ENCODE measurements around the gene DEDD2.
A peak's percentile ranks its signal among the peaks of the same experiment; 100 is the strongest.
"Not testable (repeated sequence)": the region's sequence is repeated elsewhere in the genome, so short reads cannot be mapped to it uniquely, and the experiment has no call there.

Gene DEDD2, protein sequence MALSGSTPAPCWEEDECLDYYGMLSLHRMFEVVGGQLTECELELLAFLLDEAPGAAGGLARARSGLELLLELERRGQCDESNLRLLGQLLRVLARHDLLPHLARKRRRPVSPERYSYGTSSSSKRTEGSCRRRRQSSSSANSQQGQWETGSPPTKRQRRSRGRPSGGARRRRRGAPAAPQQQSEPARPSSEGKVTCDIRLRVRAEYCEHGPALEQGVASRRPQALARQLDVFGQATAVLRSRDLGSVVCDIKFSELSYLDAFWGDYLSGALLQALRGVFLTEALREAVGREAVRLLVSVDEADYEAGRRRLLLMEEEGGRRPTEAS

DNA sequence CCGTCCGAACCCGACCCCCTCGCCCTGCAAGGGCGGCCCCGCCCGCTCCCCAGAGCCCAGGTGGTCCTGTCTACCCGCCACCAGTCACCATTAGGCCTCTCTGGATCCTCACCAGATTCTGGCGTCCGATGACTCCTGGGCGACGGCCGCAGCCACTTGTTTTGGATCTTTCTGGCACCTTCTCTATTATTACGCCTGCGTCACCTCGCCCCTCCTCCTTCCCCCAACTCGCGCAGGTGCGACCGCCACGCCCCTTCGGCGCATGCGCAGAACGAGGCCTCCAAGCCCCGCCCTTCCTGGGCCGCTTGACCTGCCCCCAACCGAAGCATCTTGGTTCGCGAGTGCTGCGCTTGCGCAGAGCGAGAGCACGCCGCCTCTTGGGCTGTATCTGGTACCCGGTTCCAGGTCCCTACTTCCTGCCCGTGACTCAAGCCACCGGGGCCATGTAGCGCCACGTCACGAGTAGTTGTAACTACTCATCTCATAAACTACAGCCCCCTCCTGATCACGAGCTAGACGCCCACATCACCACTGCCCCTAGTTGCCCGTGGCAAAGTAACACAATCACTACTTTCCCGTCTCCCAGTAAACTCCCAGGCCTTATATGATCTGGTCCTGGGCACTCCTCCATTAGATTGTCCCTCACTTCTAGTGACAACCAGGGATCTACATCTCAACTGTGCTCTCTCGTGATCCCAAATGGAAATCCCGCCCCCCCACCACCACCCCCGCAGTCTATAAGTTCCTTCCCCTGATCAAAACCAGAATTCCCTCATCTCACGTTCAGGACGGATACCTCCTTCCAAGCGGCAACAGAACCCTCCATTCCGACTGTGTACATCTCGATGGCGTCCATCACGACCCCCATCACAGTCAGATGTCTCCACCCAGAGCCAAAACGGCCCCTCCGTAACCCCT is at the start of gene DEDD2:
Gene DEDD2 (minus strand): TSS at position 158 of the 918 bp plus-strand sequence. CDS start 670 bp downstream, outside the sequence.
- DNase-seq, result peak; percentile 87

DNA sequence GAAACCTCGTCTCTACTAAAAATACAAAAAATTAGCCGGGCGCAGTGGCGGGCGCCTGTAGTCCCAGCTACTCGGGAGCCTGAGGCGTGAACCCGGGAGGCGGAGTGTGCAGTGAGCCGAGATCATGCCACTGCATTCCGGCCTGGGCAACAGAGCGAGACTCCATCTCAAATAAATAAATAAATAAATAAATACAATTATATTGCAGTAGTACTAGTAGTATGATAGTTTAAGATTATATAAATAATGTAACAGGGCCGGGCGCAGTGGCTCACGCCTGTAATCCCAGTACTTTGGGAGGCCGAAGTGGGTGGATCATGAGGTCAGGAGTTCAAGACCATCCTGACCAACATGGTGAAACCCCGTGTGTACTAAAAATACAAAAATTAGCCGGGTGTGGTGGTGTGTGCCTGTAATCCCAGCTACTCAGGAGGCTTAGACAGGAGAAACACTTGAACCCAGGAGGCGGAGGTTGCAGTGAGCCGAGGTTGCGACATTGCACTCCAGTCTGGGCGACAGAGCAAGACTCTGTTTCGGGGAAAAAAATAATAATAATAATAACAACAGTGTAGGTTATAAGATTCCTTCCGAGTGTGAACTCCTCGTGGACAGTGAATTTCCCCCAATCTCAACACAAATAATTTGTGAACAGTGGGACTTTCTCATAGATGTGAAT is 49.6 kb upstream of the DEDD2 start:
- not testable (repeated sequence) for DNase-seq

DNA sequence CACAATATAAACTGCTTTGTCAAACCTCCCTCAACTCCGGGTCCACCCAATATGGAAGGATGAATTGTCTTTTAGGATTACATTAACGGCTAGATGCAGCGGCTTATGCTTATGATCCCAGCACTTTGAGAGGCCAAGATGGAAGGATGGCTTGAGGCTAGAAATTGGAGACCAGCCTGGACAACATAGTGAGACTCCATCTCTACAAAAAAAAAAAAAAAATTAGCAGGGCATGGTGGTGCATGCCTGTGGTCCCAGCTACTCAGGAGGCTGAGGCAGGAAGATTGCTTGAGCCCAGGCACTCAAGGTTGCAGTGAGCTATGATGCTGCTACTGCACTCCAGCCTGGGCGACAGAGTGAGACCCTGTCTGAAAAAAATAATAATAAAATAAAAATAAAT is 48.6 kb upstream of the DEDD2 start:
- DNase-seq, result not testable (repeated sequence)

DNA sequence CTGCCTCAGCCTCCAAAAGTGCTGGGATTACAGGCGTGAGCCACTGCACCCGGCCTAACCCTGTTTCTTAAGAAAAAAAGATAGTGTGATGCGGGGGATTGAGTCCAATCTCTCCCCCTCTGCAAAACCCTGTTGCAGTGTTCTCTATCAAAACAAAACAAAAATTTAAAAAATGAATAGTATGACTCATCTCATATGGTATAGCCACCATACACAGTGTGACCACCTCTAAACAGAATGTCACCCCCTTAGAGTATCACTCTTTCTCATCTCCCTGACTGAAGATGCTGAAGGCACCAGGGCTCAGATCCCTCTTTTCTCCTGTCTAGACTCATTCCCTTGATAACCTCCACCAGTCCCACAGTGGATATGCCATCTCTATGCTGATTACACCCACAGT is 44.3 kb upstream of the DEDD2 start:
- DNase-seq, result no peak

DNA sequence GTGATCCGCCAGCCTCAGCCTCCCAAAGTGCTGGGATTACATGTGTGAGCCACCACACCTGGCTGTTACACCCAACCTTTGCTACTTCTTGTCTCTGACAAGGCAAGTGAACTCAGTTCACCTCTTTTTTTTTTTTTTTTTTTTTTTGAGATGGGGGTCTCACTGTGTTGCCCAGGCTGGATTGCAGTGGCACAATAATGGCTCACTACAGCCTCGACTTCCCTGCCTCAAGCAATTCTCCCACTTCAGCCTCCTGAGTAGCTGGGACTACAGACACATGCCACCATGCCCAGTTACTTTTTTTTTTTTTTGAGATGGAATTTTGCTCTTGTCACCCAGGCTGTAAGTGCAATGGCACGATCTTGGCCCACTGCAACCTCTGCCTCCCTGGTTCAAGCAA is 40.4 kb upstream of the DEDD2 start:
- DNase-seq, result not testable (repeated sequence)

DNA sequence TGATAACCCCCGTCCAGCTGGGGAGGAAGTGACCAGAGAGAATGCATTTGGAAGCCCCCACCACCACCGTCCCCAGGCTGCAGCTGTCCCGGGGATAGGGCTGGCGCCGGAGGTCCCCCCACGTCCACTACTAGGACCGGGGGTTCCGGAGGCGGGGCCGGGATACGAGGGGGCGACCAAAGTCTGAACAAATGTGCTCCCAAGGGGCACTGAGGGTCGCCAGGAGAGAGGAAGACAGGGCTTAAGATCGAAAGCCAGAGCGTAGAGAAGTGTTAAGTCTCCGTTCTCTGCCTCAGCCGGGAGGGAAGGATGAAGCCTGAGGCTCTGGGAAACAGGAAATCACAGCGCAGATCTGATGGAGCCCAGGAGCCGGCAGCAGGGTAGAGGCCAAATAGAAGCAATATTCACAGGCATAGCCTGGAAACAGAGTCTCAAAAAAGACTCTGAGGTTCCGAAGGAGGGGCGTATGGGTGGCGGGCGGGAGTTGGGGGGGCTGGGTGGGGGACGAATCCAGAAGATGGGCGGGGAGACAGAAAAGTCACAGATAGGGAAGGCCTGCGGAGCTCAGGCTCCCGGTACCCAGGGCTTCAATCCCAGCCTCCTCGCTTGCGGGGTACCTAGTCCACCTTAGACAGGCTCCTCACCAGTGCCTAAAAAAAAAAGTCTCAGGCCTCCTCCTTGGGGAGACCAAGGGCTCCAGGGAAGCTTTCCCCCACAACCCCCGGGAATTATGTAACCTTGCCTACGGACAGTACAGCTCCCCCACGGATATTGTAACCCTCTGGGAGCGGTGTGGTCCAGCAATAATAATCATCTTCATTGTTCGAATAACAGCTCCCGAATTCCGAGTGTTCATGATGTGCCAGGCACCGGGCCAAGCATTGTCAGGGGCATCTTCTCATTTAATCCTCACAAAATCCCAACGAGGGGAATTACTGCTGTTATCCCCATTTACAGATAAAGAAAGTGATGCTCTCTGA is 38.6 kb upstream of the DEDD2 start:
- DNase-seq, result no peak

DNA sequence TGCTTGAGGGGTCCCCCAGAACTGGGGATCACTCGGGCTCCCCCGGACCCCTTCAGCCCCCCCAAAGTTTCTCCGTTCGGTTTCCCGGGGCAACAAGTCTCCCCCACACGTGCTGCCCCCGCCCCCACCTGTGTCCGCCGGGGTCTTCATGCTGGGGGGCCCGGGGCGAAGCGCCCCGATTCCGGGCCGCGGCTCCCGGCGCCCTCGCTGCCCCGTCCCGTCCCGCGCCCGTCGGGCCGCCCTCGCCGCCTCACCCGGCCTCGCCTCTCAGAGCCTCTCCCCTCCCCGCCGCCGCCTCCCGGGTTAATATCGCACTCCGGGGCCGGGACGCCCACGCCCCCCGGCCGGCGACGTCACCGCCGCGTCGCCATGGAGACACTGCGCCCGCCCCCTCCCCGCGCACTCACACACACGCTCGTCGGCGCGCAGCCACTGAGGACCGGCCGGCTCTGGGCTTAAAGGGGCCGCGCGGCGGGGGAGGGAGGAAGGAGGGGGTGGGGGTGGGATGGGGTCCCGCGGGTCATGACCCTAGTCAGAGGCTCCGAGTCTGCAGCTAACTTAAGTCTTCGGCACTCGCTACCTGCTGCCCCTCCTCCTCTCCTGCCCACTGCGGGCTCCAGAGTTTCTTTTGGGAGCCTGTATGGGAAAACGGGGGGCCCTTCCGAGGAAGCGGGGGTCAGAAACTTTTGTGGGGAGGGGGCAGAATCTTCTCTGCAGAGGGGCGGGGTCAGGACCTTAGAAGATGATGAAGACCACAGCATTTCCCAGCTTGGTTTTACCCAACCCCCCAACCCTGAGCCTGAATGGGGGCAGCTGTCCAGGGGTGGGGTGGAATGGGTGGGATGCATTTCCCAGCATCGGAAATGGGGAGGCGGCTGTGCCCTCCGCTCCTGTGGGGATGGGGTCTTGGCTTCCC is 37.6 kb upstream of the DEDD2 start, which contains the start of gene ERF:
Gene ERF (minus strand): TSS at position 279 of the 916 bp plus-strand sequence. CDS start 129 bp downstream, at position 150.
- DNase-seq, result peak; percentile 37

DNA sequence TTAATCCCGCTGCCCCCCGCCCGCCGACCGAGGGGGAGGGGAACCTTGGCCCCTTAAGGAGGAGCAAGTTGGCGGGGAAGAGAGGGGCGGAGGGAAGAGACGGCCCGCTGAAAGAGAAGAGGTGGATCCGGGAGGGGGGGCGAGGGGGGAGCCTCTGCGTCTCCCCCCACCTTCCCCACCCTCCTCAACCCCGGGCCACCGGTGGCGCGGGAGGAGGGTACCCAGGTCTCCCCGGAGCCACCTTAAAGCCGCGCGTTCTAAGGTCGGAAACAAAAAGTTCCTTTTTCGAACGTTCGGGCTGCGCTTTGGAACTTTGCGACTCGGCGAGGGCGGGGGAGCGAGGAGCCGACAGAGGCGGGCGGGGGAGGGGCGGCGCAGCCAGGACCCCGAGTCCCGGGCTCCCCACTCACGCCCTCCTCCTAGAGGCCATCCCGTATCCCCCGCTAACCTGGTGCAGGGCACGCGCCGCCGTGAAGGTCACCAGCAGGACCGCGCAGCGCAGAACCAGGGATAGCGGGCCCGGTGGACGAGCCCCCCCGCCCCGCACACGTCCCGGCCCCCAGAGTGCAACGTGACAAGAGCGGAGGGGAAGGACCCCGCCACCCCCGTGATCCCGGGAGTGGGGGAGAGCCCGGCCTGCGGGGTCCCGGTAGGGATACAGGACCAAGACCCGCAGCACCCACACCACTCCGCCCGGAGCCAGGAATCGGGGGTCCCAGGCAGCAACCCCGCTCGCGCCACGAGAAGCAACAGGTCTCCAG is 36.8 kb upstream of the DEDD2 start:
- no peak for DNase-seq

DNA sequence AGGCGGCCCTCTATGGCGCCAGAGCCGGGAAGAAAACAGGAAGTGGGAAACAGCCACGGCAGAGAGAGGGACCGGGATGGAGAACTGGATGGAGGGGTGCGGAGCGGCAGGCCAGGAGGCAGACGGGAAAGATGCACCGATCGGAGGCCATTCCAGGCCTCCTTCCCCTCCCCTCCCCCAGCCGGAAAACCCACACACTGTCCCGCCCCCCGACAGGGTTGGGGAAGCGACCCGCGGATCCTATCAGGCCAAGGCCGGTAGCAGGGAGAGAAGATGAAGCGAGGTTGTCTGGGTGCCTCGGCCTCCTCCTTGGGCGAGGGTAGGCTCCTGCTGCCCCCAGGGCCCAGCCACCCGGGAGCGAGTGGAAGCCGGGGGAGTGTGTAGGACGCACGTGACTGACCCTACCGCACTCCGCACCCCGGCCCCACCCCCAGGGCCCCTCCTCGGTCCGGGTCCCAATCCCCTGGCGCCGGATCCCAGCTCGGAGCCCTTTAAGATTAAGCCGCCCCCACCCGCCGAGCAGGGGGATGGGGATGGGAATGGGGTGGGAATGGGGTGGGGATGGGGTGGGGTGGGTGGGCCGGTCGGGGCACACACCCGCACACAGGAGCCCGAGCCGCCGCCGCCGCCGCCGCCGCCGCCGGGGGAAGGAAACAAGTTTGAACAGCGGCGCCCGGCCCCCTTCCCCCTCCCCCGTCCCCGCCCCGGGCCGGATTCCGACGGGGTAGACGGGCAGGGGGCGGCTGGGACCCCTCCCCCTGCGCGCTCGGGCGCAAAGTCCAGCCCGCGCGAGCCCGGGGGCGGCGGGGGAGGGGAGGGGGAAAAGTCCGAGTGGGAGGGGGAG is 36.0 kb upstream of the DEDD2 start:
- DNase-seq, result no peak

DNA sequence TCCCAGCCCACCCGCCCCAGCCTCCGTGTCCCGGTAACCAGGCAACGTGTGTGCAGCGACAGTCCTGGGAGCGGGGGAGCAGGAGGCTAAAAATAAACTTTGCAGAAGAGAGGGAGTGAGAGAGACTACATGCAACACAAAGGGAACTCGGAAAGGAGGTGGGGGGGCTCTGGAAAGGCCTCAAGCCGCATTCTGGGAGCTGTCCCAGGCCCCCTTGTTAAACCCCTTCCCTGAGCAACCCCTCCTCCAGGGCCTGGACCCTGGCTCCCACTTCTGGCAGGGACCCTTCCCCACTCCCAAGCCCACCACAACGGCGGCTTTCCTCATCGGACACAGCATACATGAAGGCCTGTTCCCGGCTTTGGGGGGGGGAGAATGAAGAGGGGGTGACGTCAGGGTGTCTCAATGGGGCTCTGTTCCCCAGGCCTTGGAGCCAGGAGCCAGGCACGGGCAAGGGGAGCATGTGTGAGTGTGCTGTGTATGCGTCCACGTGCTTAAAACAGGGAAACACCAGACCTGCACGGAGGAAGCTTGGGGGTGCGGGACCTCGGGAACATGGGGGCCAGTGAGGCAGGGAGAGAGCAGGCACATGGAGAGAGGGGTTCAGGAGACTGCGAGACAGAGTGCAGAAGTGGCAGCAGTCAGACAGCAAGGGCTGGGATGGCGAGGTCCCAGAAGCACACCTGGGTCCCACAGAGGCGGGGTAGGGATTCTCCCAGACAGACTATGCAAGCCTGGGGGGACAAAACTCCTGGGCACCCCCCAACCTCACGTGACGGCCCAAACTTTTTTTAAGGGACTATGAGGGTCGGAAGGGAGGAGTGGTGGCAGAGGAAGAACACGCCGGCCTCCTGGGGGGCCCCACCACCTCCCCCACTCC is 35.1 kb upstream of the DEDD2 start:
- no peak for DNase-seq

DNA sequence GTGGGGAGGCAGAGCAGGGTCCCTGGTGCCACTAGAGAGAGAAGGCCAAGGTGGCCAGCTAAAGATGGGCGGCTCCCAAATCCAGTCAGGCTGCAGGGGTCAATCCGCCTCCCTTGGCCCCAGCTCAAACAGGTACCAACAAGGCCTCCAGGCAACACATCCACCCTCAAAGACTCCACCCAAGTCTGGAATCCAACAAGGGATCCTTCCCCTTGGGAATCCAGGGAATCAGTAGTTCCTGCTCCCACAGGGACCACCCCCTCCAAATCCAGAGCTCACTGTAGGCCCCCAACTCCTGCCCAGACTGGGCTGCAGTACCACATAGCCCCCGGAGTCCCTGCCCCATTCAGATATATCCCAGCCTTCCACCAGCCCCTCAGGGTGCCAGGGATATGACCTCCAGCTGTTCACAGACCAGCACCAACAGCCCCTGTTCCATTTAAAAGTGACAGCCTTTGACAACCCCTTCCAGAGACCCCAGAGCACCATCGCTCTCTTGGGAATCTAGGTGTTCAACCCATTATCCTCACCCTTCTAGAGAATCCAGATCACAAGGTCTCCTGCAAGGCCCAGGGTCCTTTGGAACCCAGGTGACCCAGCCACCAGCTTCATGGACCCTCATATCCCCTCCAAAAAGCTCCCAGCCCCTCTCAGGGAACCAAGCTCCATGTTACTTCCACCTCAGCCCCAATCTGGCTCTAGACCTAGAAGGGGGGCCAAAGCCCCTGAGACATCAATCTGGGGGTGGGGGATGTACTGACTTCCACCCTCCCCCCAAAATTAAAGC is 34.3 kb upstream of the DEDD2 start:
- no peak for DNase-seq

DNA sequence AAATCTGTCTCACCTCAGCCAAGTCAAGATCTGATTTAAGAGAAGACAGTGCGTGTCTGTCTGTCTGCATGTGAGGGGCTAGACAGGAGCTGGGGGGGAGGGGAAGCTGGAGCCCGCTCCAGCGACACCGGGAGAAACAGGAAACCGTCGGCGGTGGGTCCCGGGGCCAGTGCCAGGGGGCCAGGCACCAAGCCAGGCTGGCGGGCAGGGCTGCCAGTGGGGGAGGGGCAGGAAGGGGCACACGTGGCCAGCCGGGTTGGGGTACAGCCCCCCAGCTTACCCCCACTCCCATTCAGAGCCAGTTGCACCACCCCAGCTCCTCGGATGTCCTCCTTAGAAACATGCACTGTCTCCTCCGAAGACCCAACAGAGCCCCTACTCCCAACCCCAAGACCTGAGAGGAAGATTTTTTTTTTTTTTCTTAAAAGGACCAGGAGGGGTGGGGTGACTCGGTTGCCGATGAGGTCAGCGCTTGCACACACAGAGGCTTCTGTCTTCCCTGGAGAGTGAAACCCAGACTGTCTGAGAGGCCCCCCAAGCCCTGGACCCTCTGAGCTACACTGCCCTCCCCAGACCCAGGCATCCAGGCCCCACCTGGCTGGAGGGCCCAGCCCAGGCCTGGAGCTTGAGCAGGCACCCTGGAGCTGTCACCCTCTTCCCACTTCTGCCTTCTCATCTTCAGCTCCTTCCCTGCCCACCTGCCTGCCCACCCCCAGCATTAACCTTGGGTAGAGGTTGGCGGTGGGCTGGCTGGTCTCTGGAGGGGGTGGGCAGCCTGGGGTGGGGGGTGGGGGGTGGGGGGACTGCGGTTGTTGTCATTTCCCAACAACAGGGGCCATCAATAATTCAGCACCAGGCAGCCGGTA is 33.4 kb upstream of the DEDD2 start:
- DNase-seq, result no peak

DNA sequence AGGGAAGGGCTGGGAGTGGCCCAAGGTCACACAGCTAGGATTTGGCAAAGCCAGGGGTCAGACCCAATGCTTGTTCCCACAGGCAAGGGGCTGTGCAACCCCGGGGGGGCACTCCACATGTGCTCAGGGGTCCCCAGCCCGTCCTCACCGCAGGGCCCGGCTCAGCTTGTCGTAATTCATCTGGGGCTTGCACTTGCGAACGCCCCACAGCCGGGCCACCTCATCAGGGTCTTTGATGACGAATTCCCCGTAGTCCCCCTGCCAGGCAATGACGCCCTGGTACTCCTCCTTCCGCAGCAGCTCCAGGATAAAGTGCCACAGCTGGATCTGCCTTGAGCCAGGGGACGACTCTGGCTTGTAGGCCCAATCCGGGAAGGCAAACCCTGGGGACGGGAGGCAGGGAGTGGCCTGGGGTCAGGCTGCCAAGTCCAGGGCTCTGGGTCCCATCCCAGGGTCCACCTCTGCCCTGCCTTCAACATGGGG is 32.7 kb upstream of the DEDD2 start:
- DNase-seq, result no peak

DNA sequence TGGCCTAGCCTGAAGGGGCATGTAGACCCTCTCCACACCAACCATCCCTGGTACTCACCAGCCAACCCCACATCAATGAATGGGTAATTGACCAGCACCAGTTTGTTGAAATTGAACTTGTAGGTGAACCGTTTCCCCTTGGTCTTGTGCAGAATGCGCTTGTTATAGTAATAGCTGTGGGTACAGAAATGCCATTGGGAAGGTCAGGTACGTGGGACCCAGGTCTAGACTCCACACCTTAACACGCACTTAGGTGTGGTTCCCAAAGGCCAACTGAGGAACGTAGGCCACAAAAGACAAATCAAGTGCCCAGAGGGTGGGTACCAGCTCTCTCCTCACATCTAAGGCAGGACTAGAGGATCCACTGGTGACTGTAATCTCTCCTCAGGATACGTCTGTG is 32.3 kb upstream of the DEDD2 start:
- no peak for DNase-seq

DNA sequence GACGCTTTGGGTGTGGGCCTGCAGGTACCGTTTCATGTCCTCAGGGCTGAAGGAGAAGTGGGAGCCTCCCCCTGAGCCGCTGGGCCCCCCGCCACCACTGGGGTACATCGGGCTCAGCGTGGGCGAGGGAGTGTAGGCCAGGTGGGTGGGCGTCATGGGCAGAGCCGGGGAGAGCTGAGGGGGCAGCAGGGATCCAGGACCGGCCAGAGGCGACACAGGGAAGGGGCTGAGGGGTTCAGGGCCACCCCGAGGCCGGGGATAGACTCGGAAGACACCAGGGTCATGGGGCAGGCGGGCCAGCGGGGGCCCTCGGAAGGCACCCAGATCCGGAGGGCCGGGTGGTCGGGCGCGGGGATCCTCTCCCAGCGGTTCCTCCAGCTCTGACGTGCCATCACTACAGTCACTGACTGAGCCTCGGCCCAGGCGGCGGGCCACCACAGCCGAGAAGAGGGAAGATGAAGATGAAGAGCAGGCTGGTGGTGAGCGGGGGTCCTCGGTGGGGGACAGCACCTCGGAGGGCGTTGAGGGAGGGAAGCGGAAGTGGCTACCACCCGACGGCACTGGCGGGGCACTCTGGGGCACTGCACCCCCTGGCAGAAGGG is 31.8 kb upstream of the DEDD2 start:
- no peak for DNase-seq
